Activated CD4-positive, alpha-beta T cell treated with anti-CD3 and anti-CD28 coated beads, Interleukin-2, amount 10 ng/mL, durations not matched to agents 7 days and 5 days (primary cell): ENCODE results near the gene RGMA. TPM values are rescaled to one million over a fixed set of nuclear protein-coding genes. Genes with fewer than 3 reads are reported as not detected.

Experiments used
- CTCF ChIA-PET: fragments of 350-600 bp; sonication (Branson Sonifier 250); formaldehyde crosslinking; loops from one replicate; lab custom pipeline; 2021; ENCODE audit warnings: antibody characterized with exemption; lab: Charles Lee
- POLR2A ChIA-PET: fragments of 350-600 bp; sonication (Branson Sonifier 250); formaldehyde crosslinking; loops from one replicate; lab custom pipeline; 2021; ENCODE audit warnings: antibody characterized with exemption; lab: Charles Lee
- DNase-seq: peaks from one replicate; pipeline ENCODE4 v3.0.0-alpha.2; 2020
- H3K27ac Mint-ChIP-seq: one replicate; pipeline ENCODE4 v1.8.0; 2021; ENCODE audit warnings: mild to moderate bottlenecking, moderate library complexity, mixed read lengths
- H3K27me3 Mint-ChIP-seq: one replicate; pipeline ENCODE4 v1.8.0; 2021; ENCODE audit warnings: mixed read lengths
- H3K36me3 Mint-ChIP-seq: one replicate; pipeline ENCODE4 v1.8.0; 2021; ENCODE audit warnings: low read depth, mixed read lengths
- H3K4me1 Mint-ChIP-seq: one replicate; pipeline ENCODE4 v1.8.0; 2021; ENCODE audit warnings: mixed read lengths
- H3K4me3 Mint-ChIP-seq: one replicate; pipeline ENCODE4 v1.8.0; 2021; ENCODE audit warnings: mild to moderate bottlenecking, moderate library complexity, mixed read lengths
- H3K9me3 Mint-ChIP-seq: one replicate; pipeline ENCODE4 v1.8.0; 2021; ENCODE audit warnings: mixed read lengths
- total RNA-seq, 2 experiments: library from RNA; stranded (reverse); gene quantifications; one replicate each; pipeline ENCODE4 v1.2.3, GENCODE V29; 2021

Gene RGMA
- total RNA-seq, 2 experiments from 2014 or later, result 0.15 to 0.25 TPM

GRCh38 chr15:92990031-92990430, 99.0 kb downstream of the RGMA start:
- Mint-ChIP-seq H3K36me3 (peaks cover 67% of the 10 kb centered on the region), H3K4me1 (peaks cover 8% of the 10 kb centered on the region), H3K9me3 (no peaks in the 10 kb centered on the region), H3K4me3 (no peak overlapping the region), H3K27ac (no peak overlapping the region), H3K27me3 (no peaks in the 10 kb centered on the region)
- ChIA-PET CTCF (interaction anchor here (1.8 kb wide), 1 partner anchor 9 kb away, joined by 7 read pairs; no protein-coding TSS in a partner anchor), POLR2A (no interaction called here)
- no peak for DNase-seq

GRCh38 chr15:92989470-92989869, 99.5 kb downstream of the RGMA start:
- Mint-ChIP-seq H3K27me3 (no peaks in the 10 kb centered on the region), H3K9me3 (no peaks in the 10 kb centered on the region), H3K36me3 (peaks cover 63% of the 10 kb centered on the region), H3K4me1 (peaks cover 6% of the 10 kb centered on the region), H3K27ac (no peak overlapping the region), H3K4me3 (no peak overlapping the region)
- POLR2A ChIA-PET, result no interaction called here
- CTCF ChIA-PET, result interaction anchor here (0.7 to 1.8 kb wide), 3 partner anchors 9 to 28 kb away, joined by 3 to 7 read pairs (median 3); no protein-coding TSS in a partner anchor
- DNase-seq, result no peak

Other genes with a start within 250 kb of the RGMA start
- gene CHD2, start 188.9 kb downstream of the RGMA start, total RNA-seq, result 100 to 1,000 TPM; 129 to 148 TPM